Activated naive CD8-positive, alpha-beta T cell treated with anti-CD3 and anti-CD28 coated beads, Interleukin-2, amount 50 U/mL, for 24 hours (primary cell): ENCODE data around the gene TXNDC2.
"Not testable (repeated sequence)": the region's sequence is repeated elsewhere in the genome, so short reads cannot be mapped to it uniquely, and the experiment has no call there.

ENCODE experiments used
- ATAC-seq: fragments of 150-1000 bp; cut with Tn5 transposase; one replicate; pipeline ENCODE4 v1.10.0; 2021
- DNase-seq: peaks from one replicate; pipeline ENCODE4 v3.0.0; 2021
- H3K27ac Mint-ChIP-seq: one replicate; pipeline ENCODE4 v1.8.0; 2021; ENCODE audit warnings: mild to moderate bottlenecking, mixed read lengths
- H3K27me3 Mint-ChIP-seq: one replicate; pipeline ENCODE4 v1.8.0; 2021; ENCODE audit warnings: mixed read lengths
- H3K36me3 Mint-ChIP-seq: one replicate; pipeline ENCODE4 v1.8.0; 2021; ENCODE audit warnings: low read depth, mixed read lengths
- H3K4me1 Mint-ChIP-seq: one replicate; pipeline ENCODE4 v1.8.0; 2021; ENCODE audit warnings: mixed read lengths
- H3K4me3 Mint-ChIP-seq: one replicate; pipeline ENCODE4 v1.8.0; 2021; ENCODE audit warnings: mild to moderate bottlenecking, moderate library complexity, mixed read lengths
- H3K9me3 Mint-ChIP-seq: one replicate; pipeline ENCODE4 v1.8.0; 2021; ENCODE audit warnings: mixed read lengths

TXNDC2 gene

DNA sequence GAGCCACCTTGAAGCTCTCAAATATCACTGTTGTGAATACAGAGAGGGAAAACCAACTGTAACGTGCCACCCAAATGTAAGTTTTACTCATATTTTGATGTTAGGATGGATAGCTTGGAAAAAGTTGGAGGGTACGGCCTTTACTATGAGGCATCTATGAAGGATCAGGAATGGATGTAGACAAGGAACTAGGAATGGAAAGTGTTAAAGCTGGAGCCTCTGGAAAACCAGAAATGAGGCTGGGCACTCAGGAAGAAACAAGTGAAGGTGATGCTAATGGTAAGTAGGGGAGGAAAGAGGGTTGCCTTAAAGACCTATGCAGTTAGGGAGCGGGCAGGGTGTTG lies 204 bp downstream of the TXNDC2 start:
- ATAC-seq (no peak), DNase-seq (no peak)
- H3K4me1 Mint-ChIP-seq, result no peaks in the 10 kb centered on the region
- H3K4me3 Mint-ChIP-seq, result no peak overlapping the region
- no peaks in the 10 kb centered on the region for H3K9me3 Mint-ChIP-seq
- no peaks in the 10 kb centered on the region for H3K36me3 Mint-ChIP-seq
- no peaks in the 10 kb centered on the region for H3K27me3 Mint-ChIP-seq
- peak overlapping the region; percentile 21 for H3K27ac Mint-ChIP-seq

DNA sequence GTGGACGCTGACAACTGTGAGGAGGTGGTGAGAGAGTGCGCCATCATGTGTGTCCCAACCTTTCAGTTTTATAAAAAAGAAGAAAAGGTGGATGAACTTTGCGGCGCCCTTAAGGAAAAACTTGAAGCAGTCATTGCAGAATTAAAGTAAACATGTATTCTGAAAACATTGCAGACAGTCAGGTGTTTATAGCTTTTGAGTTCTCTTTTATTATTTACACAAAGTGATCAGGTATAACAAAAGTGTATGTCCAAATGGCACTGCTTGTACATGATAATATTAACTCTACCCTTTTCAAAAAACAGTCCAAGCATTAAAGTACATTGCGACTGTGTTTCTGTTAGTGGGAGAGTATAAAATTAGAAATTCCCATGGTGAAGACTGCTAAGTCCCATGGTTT lies 2.2 kb downstream of the TXNDC2 start:
- H3K4me1 Mint-ChIP-seq, result no peaks in the 10 kb centered on the region
- no peaks in the 10 kb centered on the region for H3K27me3 Mint-ChIP-seq
- no peak for DNase-seq
- H3K36me3 Mint-ChIP-seq, result no peaks in the 10 kb centered on the region
- no peak overlapping the region for H3K4me3 Mint-ChIP-seq
- no peak overlapping the region for H3K27ac Mint-ChIP-seq
- H3K9me3 Mint-ChIP-seq, result no peaks in the 10 kb centered on the region
- ATAC-seq, result no peak

DNA sequence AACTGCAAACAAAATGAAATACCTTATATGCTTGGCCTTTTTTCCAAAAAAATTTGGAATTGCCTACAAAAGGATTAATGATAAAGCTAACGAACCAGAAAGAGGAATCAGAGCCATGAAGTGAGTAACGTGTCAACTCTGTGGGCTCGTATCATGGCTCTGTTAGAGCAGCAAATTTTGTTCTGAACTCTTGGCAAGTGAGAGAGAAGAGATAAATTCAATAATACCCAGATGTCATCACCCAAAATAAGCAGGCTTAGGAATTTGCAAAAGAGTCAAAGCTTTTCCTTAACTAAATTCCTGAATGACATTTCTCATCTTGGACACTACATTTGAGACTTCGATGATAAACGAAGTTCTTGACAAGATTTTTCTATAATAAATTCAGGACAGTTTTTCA lies 4.4 kb downstream of the TXNDC2 start:
- no peaks in the 10 kb centered on the region for H3K36me3 Mint-ChIP-seq
- no peak overlapping the region for H3K4me3 Mint-ChIP-seq
- DNase-seq, result no peak
- no peak overlapping the region for H3K27ac Mint-ChIP-seq
- no peak for ATAC-seq
- no peaks in the 10 kb centered on the region for H3K4me1 Mint-ChIP-seq
- H3K9me3 Mint-ChIP-seq, result no peaks in the 10 kb centered on the region
- H3K27me3 Mint-ChIP-seq, result no peaks in the 10 kb centered on the region

DNA sequence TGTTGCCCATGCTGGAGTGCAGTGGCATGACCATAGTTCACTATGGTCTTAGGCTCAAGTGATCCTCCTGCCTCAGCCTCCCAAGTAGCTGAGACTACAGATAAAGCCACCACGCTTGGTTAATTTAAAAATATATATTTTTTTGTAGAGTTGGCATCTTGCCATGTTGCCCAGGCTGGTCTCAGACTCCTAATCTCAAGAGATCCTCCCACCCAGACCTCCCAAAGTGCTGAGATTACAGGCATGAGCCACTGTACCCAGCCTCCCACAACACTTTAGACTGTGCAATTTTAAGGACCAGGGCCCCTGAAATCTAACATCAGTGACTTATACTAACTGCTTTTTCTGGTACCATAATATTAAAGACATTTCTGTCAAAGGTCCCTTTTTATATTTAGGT lies 5.2 kb downstream of the TXNDC2 start:
- no peaks in the 10 kb centered on the region for H3K4me1 Mint-ChIP-seq

DNA sequence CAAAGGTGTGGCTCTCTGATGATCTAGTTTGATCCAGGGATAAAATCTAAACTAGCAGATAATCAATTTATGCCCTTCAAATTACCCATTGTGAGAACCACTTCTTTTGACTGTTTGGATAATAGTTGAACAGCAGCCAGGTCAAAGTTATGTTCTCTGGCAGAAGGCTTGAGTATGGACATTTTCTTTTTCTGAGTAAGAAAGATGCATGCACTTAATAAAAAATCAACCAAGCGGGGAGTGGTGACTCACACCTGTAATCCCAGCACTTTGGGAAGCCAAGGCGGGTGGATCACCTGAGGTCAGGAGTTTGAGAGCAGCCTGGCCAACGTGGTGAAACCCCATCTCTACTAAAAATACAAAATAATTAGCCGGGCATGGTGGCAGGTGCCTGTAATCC lies 5.7 kb downstream of the TXNDC2 start:
- H3K4me3 Mint-ChIP-seq, H3K4me1 Mint-ChIP-seq, DNase-seq, H3K27ac Mint-ChIP-seq, H3K36me3 Mint-ChIP-seq, H3K9me3 Mint-ChIP-seq, ATAC-seq, H3K27me3 Mint-ChIP-seq: not testable (repeated sequence)

More for the DNA sequence above, 5.2 kb downstream of the TXNDC2 start:
- DNase-seq (no peak), ATAC-seq (no peak)
- H3K27me3 Mint-ChIP-seq, result no peaks in the 10 kb centered on the region
- H3K27ac Mint-ChIP-seq, result no peak overlapping the region
- no peak overlapping the region for H3K4me3 Mint-ChIP-seq
- H3K9me3 Mint-ChIP-seq, result no peaks in the 10 kb centered on the region
- no peaks in the 10 kb centered on the region for H3K36me3 Mint-ChIP-seq

DNA sequence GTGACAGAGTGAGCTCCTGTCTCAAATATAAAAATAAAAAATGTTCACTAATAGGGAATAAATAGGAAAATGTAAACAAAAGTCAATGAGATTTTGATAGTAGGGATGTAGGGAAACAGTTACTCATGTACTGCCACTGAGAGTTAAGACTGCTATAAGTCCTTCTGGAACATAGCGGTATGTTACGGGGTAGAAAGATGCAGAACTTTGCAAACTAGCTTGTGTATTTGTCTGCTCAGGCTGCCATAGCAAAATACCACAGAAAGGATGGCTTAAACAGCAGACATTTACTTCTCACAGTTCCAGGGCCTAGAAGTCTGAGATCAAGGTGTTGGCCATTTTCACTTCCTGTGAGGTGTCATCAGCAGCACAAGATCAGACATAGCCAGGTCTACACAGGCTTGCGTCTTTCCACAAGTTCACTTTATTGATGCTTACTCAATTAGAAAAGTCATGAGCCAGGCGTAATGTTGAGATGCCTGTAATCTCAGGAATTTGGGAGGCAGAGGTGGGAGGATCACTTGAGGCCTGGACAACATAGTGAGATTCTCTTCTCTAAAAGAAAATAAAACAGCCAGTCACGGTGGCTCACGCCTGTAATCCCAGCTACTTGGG lies 8.8 kb downstream of the TXNDC2 start:
- Mint-ChIP-seq H3K27me3 (no peaks in the 10 kb centered on the region), H3K4me1 (peaks cover 13% of the 10 kb centered on the region), H3K9me3 (no peaks in the 10 kb centered on the region), H3K27ac (no peak overlapping the region), H3K36me3 (no peaks in the 10 kb centered on the region), H3K4me3 (no peak overlapping the region)
- ATAC-seq (no peak), DNase-seq (no peak)

DNA sequence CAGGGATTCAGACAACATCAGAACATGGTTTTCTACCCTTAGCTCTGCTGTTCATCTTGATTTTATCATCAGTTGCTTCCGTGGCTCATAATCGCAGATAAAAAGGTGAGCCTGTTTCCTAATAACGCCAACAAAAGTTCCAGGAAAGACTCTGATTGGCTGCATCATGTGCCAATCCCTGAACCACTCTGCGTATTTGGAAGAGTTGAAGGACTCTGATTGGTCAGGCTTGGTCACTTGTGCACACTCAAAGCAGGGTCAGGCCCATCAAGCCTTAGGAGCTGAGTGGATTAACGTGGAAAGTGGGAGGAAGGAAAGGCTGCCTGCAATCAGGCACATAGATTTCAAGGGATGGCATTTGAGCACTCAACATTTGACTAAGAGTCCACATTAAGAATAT lies 11.4 kb downstream of the TXNDC2 start:
- Mint-ChIP-seq H3K9me3 (no peaks in the 10 kb centered on the region), H3K27me3 (no peaks in the 10 kb centered on the region), H3K4me1 (peaks cover 21% of the 10 kb centered on the region), H3K4me3 (no peak overlapping the region), H3K27ac (no peak overlapping the region), H3K36me3 (no peaks in the 10 kb centered on the region)
- no peak for DNase-seq
- no peak for ATAC-seq

DNA sequence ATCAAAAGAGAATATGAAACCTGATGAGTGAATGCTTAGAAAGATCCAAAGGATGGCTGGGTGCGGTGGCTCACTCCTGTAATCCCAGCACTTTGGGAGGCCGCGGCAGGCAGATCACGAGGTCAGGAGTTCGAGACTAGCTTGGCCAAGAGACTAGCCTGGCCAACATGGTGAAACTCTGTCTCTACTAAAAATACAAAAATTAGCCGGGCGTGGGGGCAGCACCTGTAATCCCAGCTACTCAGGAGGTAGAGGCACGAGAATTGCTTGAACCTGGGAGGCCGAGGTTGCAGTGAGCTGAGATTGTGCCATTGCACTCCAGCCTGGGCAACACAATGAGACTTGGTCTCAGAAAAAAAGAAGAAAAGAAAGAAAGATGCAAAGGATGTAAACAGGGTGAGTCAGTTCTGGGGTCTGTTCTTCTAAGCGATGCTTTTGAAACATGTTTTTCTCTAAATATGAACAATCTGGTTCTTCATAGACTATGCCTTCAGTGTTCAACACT lies 12.1 kb downstream of the TXNDC2 start:
- not testable (repeated sequence) for H3K27me3 Mint-ChIP-seq, H3K27ac Mint-ChIP-seq, H3K36me3 Mint-ChIP-seq, ATAC-seq, H3K9me3 Mint-ChIP-seq, DNase-seq, H3K4me3 Mint-ChIP-seq
- H3K4me1 Mint-ChIP-seq, result peaks cover 21% of the 10 kb centered on the region

DNA sequence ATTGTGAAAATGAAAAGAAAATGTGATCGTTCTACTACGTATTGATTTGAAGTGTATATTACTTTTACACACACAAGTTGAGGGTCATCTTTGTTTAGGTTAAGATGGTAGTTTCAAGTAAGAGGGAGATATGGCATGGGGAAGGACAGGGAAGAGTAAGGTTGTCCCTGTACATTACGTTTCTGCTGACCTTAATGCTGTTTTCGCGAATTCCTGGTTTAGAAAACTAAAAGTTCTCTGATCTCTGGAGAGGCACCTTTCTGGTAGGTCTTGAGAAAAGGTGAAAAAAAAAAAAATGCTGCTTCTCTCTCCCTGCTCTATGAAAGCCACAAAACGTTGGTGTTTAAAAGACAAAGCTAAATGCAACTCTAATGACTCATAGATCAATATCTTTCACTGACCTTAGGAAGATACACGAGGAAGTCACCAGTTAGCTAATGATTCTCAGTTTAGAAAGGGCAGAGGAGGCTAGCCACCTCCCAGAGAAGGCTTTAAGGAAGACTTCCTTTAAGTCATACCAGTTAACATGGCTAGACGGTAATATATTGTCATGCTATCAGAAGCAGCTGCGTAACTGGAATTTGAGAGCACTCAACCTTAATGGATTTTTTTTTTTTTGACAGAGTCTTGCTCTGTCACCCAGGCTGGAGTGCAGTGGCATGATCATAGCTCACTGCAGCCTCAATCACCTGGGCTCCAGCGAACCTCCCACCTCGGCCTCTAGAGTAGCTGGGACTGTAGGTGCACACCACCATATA lies 13.2 kb downstream of the TXNDC2 start:
- Mint-ChIP-seq H3K27ac (peak overlapping the region; percentile 37), H3K4me3 (no peak overlapping the region), H3K9me3 (no peaks in the 10 kb centered on the region), H3K4me1 (peaks cover 21% of the 10 kb centered on the region), H3K27me3 (peaks cover 2% of the 10 kb centered on the region), H3K36me3 (no peaks in the 10 kb centered on the region)
- DNase-seq (no peak), ATAC-seq (peak; percentile 93)

DNA sequence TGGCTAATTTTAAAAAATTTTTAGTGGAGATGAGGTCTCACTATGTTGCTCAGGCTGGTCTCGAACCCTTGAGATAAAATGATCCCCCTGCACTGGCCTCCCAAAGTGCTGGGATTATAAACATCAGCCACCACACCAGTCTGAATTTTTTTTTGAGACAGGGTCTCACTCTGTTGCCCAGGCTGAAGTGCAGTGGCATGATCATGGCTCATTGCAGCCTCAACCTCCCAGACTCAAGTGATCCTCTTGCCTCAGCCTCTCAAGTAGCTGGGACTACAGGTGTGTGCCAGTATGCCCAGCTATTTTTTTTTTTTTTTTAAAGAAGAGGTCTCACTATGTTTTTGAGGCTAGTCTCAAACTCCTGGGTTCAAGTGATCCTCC lies 13.8 kb downstream of the TXNDC2 start:
- not testable (repeated sequence) for H3K9me3 Mint-ChIP-seq, H3K27me3 Mint-ChIP-seq, H3K4me3 Mint-ChIP-seq, H3K27ac Mint-ChIP-seq, H3K36me3 Mint-ChIP-seq, DNase-seq, ATAC-seq
- peaks cover 21% of the 10 kb centered on the region for H3K4me1 Mint-ChIP-seq

DNA sequence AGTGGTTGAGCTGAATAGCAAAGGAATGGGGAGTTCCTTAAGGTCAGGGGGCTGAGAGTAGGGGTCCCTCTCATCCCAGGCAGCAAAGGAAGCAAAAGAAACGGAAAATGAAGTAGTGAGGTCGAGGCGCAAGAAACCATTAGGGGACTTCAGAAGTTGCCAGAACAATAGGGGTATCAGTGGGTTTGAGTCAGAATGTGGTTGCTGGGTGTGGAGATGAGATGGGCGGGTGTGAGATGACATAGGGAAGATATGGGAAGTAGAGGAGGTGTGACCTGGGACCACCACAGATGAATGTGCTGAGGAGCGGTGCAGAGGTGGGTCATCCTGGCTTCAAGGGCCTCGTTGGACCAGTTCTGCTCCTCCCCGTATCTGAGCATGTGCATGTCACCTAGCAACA lies 14.9 kb downstream of the TXNDC2 start:
- no peaks in the 10 kb centered on the region for H3K9me3 Mint-ChIP-seq
- H3K27ac Mint-ChIP-seq, result no peak overlapping the region
- ATAC-seq, result peak; percentile 60
- H3K4me3 Mint-ChIP-seq, result no peak overlapping the region
- H3K36me3 Mint-ChIP-seq, result no peaks in the 10 kb centered on the region
- DNase-seq, result peak; percentile 7
- H3K4me1 Mint-ChIP-seq, result peaks cover 21% of the 10 kb centered on the region
- H3K27me3 Mint-ChIP-seq, result peaks cover 2% of the 10 kb centered on the region

DNA sequence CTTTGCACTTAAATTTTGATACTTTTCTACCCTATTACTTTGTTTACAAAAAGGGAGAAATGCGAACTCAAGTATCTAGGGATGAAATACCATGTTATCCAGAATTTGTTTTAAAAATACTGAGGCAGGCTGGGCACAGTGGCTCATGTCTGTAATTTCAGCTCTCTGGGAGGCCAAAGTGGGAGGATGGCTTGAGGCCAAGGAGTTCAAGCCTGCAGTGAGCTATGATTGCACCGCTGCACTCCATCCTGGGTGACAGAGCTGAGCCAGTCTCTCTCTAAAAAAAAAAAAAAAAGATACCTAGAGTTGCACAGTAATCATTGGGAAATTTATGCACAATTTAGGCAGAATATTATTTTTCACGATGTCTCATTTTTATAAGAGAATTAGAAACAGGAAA lies 15.6 kb downstream of the TXNDC2 start:
- H3K4me3 Mint-ChIP-seq, result no peak overlapping the region
- H3K27me3 Mint-ChIP-seq, result peaks cover 2% of the 10 kb centered on the region
- no peak overlapping the region for H3K27ac Mint-ChIP-seq
- no peaks in the 10 kb centered on the region for H3K36me3 Mint-ChIP-seq
- ATAC-seq (no peak), DNase-seq (no peak)
- H3K9me3 Mint-ChIP-seq, result no peaks in the 10 kb centered on the region
- H3K4me1 Mint-ChIP-seq, result peaks cover 21% of the 10 kb centered on the region

DNA sequence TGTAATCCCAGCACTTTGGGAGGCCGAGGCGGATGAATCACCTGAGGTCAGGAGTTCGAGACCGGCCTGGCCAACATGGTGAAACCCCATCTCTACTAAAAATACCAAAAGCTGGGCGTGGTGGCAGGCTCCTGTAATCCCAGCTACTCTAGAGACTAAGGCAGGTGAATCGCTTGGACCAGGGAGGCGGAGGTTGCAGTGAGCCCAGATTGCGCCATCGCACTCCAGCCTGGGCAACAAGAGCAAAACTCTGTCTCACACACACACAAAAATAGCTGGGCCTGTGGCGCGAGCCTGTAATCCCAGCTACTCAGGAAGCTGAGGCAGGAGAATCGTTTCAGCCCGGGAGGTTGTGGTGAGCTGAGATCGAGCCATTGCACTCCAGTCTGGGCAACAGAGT lies 16.5 kb downstream of the TXNDC2 start:
- not testable (repeated sequence) for H3K4me3 Mint-ChIP-seq, H3K27me3 Mint-ChIP-seq, H3K9me3 Mint-ChIP-seq, ATAC-seq, DNase-seq, H3K27ac Mint-ChIP-seq, H3K36me3 Mint-ChIP-seq
- peaks cover 21% of the 10 kb centered on the region for H3K4me1 Mint-ChIP-seq

DNA sequence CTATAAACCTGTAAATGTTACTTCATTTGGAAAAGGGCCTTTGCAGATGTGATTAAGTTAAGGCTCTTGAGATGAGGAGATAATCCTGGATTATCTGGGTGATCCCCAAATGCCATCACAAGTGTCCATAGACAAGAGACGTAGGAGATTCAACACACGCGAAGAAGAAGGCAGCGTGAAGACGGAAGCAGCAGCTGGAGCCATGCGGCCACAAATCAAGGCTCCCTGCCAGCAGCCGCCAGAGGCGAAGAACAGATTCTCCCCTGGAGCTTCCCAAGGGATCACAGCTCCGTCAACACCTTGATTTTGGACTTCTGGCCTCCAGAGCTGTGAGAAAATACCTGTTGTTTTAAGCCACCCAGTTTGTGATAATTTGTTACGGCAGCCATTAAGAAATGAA lies 17.1 kb downstream of the TXNDC2 start:
- ATAC-seq, result no peak
- H3K4me3 Mint-ChIP-seq, result no peak overlapping the region
- DNase-seq, result no peak
- H3K36me3 Mint-ChIP-seq, result no peaks in the 10 kb centered on the region
- H3K9me3 Mint-ChIP-seq, result no peaks in the 10 kb centered on the region
- H3K27ac Mint-ChIP-seq, result no peak overlapping the region
- H3K27me3 Mint-ChIP-seq, result peaks cover 2% of the 10 kb centered on the region
- H3K4me1 Mint-ChIP-seq, result peaks cover 21% of the 10 kb centered on the region

DNA sequence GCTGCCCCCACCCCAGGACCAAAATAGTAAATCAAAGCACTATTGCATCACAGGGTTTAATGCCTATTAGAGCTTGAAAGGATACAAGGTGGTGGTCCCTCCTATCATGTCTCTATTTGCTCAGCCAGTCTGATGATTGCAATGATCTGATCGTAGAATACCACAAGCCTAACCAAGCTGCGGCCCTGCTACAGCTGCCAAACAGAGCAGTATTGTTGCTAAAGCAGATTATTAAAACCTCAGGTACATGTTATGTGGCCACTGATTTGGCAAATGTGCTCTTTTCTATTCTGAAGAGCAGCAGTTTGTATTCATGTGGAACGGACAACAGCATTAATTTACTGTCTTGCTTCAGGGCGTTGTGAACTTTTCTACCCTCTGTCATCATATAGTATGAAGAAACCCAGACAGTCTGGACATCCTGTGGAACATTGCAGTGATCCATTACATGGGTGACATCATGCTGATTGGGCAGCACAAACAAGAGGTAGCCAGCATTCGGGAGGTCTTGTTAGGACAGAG lies 19.7 kb downstream of the TXNDC2 start:
- Mint-ChIP-seq H3K9me3 (no peaks in the 10 kb centered on the region), H3K36me3 (no peaks in the 10 kb centered on the region), H3K4me3 (no peak overlapping the region), H3K27me3 (peaks cover 2% of the 10 kb centered on the region), H3K4me1 (peaks cover 4% of the 10 kb centered on the region), H3K27ac (no peak overlapping the region)
- ATAC-seq, result no peak
- no peak for DNase-seq
